GM10266 (cell line): ENCODE results near the gene CCK.

Experiments used
- DNase-seq: peaks from one replicate; pipeline ENCODE4 v3.0.0; 2012; ENCODE audit errors: extremely low spot score
- CTCF ChIP-seq: IDR thresholded peaks from 2 replicates; pipeline ENCODE4 v1.5.1; 2012; ENCODE audit warnings: mild to moderate bottlenecking, low read depth; ENCODE audit not compliant: control insufficient read depth, insufficient read depth; ENCODE audit errors: missing control alignments

The CCK gene

GRCh38 chr3:42277676-42278075 is 11.7 kb upstream of the CCK start:
- DNase-seq = no peak
- TF ChIP-seq CTCF = no peak

- no peak for TF ChIP-seq CTCF
- peak; percentile 41 for DNase-seq
These were observed 10.5 kb upstream of the CCK start for GRCh38 chr3:42276141-42277132.

- TF ChIP-seq CTCF = no peak
- no peak for DNase-seq
These were observed 9.2 kb upstream of the CCK start for GRCh38 chr3:42275217-42275616.

- DNase-seq = no peak
- TF ChIP-seq CTCF = no peak
These were observed 8.3 kb upstream of the CCK start for GRCh38 chr3:42274266-42274665.

- DNase-seq = no peak
- TF ChIP-seq CTCF = no peak
These were observed 7.4 kb upstream of the CCK start for GRCh38 chr3:42273361-42273760.

- DNase-seq = no peak
- TF ChIP-seq CTCF = no peak
These were observed 5.8 kb upstream of the CCK start for GRCh38 chr3:42271786-42272185.

GRCh38 chr3:42270561-42270960 is 4.6 kb upstream of the CCK start:
- TF ChIP-seq CTCF = no peak
- no peak for DNase-seq
